Neural progenitor cell (in vitro differentiated cells): ENCODE results near the gene SYNDIG1. TPM values are rescaled to one million over a fixed set of nuclear protein-coding genes. Genes with fewer than 3 reads are reported as not detected.

Source experiments
- DNase-seq: peaks from one replicate; pipeline ENCODE4 v3.0.0-alpha.2; 2016; ENCODE audit warnings: low spot score
- H2AFZ ChIP-seq: fragments of 200-600 bp; sonication (generic); replicated peaks from 2 replicates; pipeline ENCODE4 v1.6.1; 2016; ENCODE audit warnings: antibody characterized with exemption
- H3F3A ChIP-seq: fragments of 200-600 bp; sonication (generic); 2 replicates; pipeline ENCODE4 v1.6.1; 2016; ENCODE audit warnings: antibody characterized with exemption, low read depth
- H3K27ac ChIP-seq: fragments of 200-600 bp; sonication (generic); 2 replicates; pipeline ENCODE4 v1.5.1; 2016; ENCODE audit warnings: mild to moderate bottlenecking
- H3K27me3 ChIP-seq: fragments of 200-600 bp; sonication (generic); 2 replicates; pipeline ENCODE4 v1.6.1; 2016; ENCODE audit warnings: mild to moderate bottlenecking, moderate library complexity
- H3K36me3 ChIP-seq: fragments of 200-600 bp; sonication (generic); 2 replicates; pipeline ENCODE4 v1.5.1; 2016
- H3K4me1 ChIP-seq: fragments of 200-600 bp; sonication (generic); 2 replicates; pipeline ENCODE4 v1.6.1; 2016; ENCODE audit warnings: mixed run types
- H3K4me2 ChIP-seq: fragments of 200-600 bp; sonication (generic); 2 replicates; pipeline ENCODE4 v1.6.1; 2016
- H3K4me3 ChIP-seq: fragments of 200-600 bp; sonication (generic); 2 replicates; pipeline ENCODE4 v1.5.1; 2016
- H3K79me2 ChIP-seq: fragments of 200-600 bp; sonication (generic); 2 replicates; pipeline ENCODE4 v1.6.1; 2016; ENCODE audit warnings: low read depth
- H3K9ac ChIP-seq: fragments of 200-600 bp; sonication (generic); 2 replicates; pipeline ENCODE4 v1.6.1; 2016
- H3K9me3 ChIP-seq: fragments of 200-600 bp; sonication (generic); 2 replicates; pipeline ENCODE4 v1.5.1; 2016; ENCODE audit warnings: low read depth
- H4K20me1 ChIP-seq: fragments of 200-600 bp; sonication (generic); 2 replicates; pipeline ENCODE4 v1.6.1; 2016; ENCODE audit warnings: low read depth
- H3K27ac Mint-ChIP-seq: 3 replicates; pipeline ENCODE4 v1.8.0; 2021; ENCODE audit warnings: mixed read lengths
- H3K27me3 Mint-ChIP-seq: 2 replicates; pipeline ENCODE4 v1.8.0; 2022; ENCODE audit warnings: low read depth, mild to moderate bottlenecking, inconsistent platforms, moderate library complexity, mixed read lengths; ENCODE audit not compliant: insufficient read depth
- H3K36me3 Mint-ChIP-seq: 3 replicates; pipeline ENCODE4 v1.8.0; 2021; ENCODE audit warnings: mixed read lengths
- H3K4me1 Mint-ChIP-seq: 3 replicates; pipeline ENCODE4 v1.8.0; 2021; ENCODE audit warnings: mixed read lengths
- H3K4me3 Mint-ChIP-seq: 3 replicates; pipeline ENCODE4 v1.8.0; 2021; ENCODE audit warnings: mild to moderate bottlenecking, moderate library complexity, mixed read lengths
- H3K9me3 Mint-ChIP-seq: 3 replicates; pipeline ENCODE4 v1.8.0; 2020; ENCODE audit warnings: mixed read lengths
- CTCF ChIP-seq: fragments of 200-600 bp; sonication (generic); IDR thresholded peaks from 2 replicates; pipeline ENCODE4 v1.5.1; 2017; ENCODE audit warnings: antibody characterized with exemption, mild to moderate bottlenecking
- EZH2 ChIP-seq: fragments of 200-600 bp; sonication (generic); IDR thresholded peaks from 2 replicates; pipeline ENCODE4 v1.6.1; 2017; ENCODE audit warnings: antibody characterized with exemption, mild to moderate bottlenecking, moderate library complexity
- EZH2phosphoT487 ChIP-seq: fragments of 200-600 bp; sonication (generic); IDR thresholded peaks from 2 replicates; pipeline ENCODE4 v1.6.1; 2017; ENCODE audit warnings: antibody characterized with exemption
- total RNA-seq: library from RNA; depleted of rRNA; stranded (reverse); fragments of >200 nt; gene quantifications from 2 replicates; pipeline ENCODE4 v1.2.3, GENCODE V29; 2015; ENCODE audit warnings: low replicate concordance

Gene SYNDIG1
- total RNA-seq, 1 donor from 2014 or later: 1.0 TPM

DNA sequence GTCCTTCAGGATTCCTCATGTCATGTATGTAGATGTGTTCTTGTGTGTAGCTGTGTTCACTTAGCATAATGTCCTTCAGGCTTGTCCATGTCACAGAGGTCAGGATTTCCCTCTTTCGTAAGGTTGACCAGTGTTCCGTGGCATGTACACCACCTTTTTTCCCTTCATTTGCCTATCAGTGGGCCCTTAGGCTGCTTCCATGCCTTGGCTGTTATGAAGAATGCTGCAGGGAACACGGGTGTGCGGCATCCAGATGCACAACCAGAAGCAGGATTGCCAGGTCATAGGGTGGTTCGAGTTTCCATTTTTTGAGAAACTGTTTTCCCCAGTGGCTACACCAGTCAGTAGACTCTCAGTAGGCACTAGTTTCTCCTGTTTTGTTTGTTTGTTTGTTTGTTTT, 29.2 kb downstream of the SYNDIG1 start:
- H3K4me3 ChIP-seq: no peak overlapping the region
- no peaks in the 10 kb centered on the region for H3F3A ChIP-seq
- peaks cover 9% of the 10 kb centered on the region for H3K4me1 Mint-ChIP-seq
- no peaks in the 10 kb centered on the region for H4K20me1 ChIP-seq
- TF ChIP-seq EZH2phosphoT487 (no peak), EZH2 (no peak), CTCF (no peak)
- no peaks in the 10 kb centered on the region for H3K36me3 ChIP-seq
- H2AFZ ChIP-seq: no peak overlapping the region
- no peaks in the 10 kb centered on the region for H3K9me3 ChIP-seq
- no peak overlapping the region for H3K9ac ChIP-seq
- H3K27ac ChIP-seq: no peak overlapping the region
- H3K27ac Mint-ChIP-seq: no peak overlapping the region
- no peak overlapping the region for H3K4me3 Mint-ChIP-seq
- DNase-seq: no peak
- H3K36me3 Mint-ChIP-seq: no peaks in the 10 kb centered on the region
- no peak overlapping the region for H3K4me2 ChIP-seq
- no peaks in the 10 kb centered on the region for H3K27me3 ChIP-seq
- H3K9me3 Mint-ChIP-seq: no peaks in the 10 kb centered on the region
- H3K79me2 ChIP-seq: no peaks in the 10 kb centered on the region
- peaks cover 9% of the 10 kb centered on the region for H3K27me3 Mint-ChIP-seq
- H3K4me1 ChIP-seq: peaks cover 3% of the 10 kb centered on the region

GRCh38 chr20:24499472-24499871, 30.0 kb downstream of the SYNDIG1 start:
- H3F3A ChIP-seq: no peaks in the 10 kb centered on the region
- H3K4me2 ChIP-seq: no peak overlapping the region
- no peaks in the 10 kb centered on the region for H3K9me3 ChIP-seq
- Mint-ChIP-seq H3K9me3 (no peaks in the 10 kb centered on the region), H3K27ac (no peak overlapping the region), H3K27me3 (peaks cover 9% of the 10 kb centered on the region), H3K4me1 (peaks cover 9% of the 10 kb centered on the region), H3K36me3 (no peaks in the 10 kb centered on the region), H3K4me3 (no peak overlapping the region)
- TF ChIP-seq CTCF: no peak
- no peak for TF ChIP-seq EZH2
- no peak for DNase-seq
- no peak overlapping the region for H3K4me3 ChIP-seq
- no peaks in the 10 kb centered on the region for H4K20me1 ChIP-seq
- no peaks in the 10 kb centered on the region for H3K79me2 ChIP-seq
- H3K4me1 ChIP-seq: no peaks in the 10 kb centered on the region
- no peak overlapping the region for H2AFZ ChIP-seq
- H3K27me3 ChIP-seq: no peaks in the 10 kb centered on the region
- no peak overlapping the region for H3K9ac ChIP-seq
- H3K36me3 ChIP-seq: no peaks in the 10 kb centered on the region
- H3K27ac ChIP-seq: no peak overlapping the region

- peaks cover 6% of the 10 kb centered on the region for H3K27me3 Mint-ChIP-seq
- no peaks in the 10 kb centered on the region for H3K36me3 Mint-ChIP-seq
- TF ChIP-seq CTCF (no peak), EZH2 (no peak)
- DNase-seq: no peak
- no peaks in the 10 kb centered on the region for H3K9me3 Mint-ChIP-seq
- H3K27me3 ChIP-seq: no peaks in the 10 kb centered on the region
- H3K27ac Mint-ChIP-seq: no peak overlapping the region
- H3K79me2 ChIP-seq: no peaks in the 10 kb centered on the region
- H3K36me3 ChIP-seq: no peaks in the 10 kb centered on the region
- H3K4me3 Mint-ChIP-seq: no peak overlapping the region
- no peaks in the 10 kb centered on the region for H4K20me1 ChIP-seq
- H3K9ac ChIP-seq: no peak overlapping the region
- H3K4me3 ChIP-seq: no peak overlapping the region
- no peaks in the 10 kb centered on the region for H3K9me3 ChIP-seq
- no peaks in the 10 kb centered on the region for H3F3A ChIP-seq
- H3K4me2 ChIP-seq: no peak overlapping the region
- H3K4me1 Mint-ChIP-seq: peaks cover 9% of the 10 kb centered on the region
- H2AFZ ChIP-seq: no peak overlapping the region
- no peak overlapping the region for H3K27ac ChIP-seq
- no peaks in the 10 kb centered on the region for H3K4me1 ChIP-seq
Observed at GRCh38 chr20:24501764-24502556, 32.5 kb downstream of the SYNDIG1 start.
